ENCODE measurements around the gene HECTD4.

DNA sequence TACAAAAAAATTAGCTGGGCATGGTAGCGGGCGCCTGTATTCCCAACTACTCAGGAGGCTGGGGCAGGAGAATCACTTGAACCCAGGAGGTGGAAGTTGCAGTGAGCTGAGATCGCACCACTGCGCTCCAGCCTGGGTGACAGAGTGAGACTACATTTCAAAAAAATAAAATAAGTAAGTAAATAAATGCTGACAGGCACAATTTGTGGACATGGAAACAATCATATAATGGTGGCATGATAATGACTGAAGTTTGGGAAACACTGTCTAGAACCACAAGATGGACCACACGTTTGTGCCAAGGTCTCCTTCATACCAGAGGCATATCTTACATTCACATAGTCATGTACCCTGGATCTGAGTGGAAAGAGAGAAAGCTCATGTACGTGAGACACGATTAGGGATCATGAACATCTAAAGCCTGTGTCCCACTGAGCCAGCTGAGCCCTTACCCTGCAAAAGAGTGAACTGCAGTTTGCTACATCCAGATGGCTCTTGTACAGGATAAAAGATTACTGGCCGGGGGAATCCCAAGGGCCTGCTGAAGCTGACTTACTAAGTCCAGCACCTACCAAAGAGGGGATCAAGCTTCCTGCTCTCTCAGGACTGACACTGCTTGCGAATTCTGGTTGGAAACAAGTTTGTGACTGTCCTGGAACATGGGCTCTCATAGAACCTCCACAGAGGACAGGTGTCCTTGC is 194.0 kb downstream of the HECTD4 start:
- TF ChIP-seq CTCF (conservative IDR thresholded peaks at IDR 0.05) (no peak), EZH2 (IDR thresholded peaks at IDR 0.05; ENCODE audit: low read depth) (no peak)

Measured in PC-9 (cell line).